Uterus (tissue), 4 donors: ENCODE measurements around the gene PHC3. TPM values are rescaled to one million over a fixed set of nuclear protein-coding genes. Genes with fewer than 3 reads are reported as not detected.
"Not testable (repeated sequence)": the region's sequence is repeated elsewhere in the genome, so short reads cannot be mapped to it uniquely, and the experiment has no call there.

Source experiments
- DNase-seq, 2 donors: peaks; one replicate each; pipeline ENCODE4 v3.0.0-alpha.2; 2019 to 2020
- H3K27ac ChIP-seq, 2 donors: fragments of 200-600 bp; sonication (generic); 1 replicate in 1 of 2; 2 replicates in 1 of 2; pipeline ENCODE4 v1.5.1; 2016 to 2018
- H3K27me3 ChIP-seq, 2 donors: fragments of 200-600 bp; sonication (generic); one replicate each; pipeline ENCODE4 v1.5.1; 2018 to 2019; ENCODE audit warnings: control low read depth in 1 of 2
- H3K36me3 ChIP-seq, 2 donors: fragments of 200-600 bp; sonication (generic); one replicate each; pipeline ENCODE4 v1.5.1; 2019; ENCODE audit warnings: control low read depth in 1 of 2
- H3K4me1 ChIP-seq, 2 donors: fragments of 200-600 bp; sonication (generic); one replicate each; pipeline ENCODE4 v1.5.1; 2018 to 2019; ENCODE audit warnings: control low read depth in 1 of 2
- H3K4me3 ChIP-seq, 2 donors: fragments of 200-600 bp; sonication (generic); 1 replicate in 1 of 2; 2 replicates in 1 of 2; pipeline ENCODE4 v1.5.1; 2018 to 2019; ENCODE audit warnings: mild to moderate bottlenecking in 1 of 2
- H3K9me3 ChIP-seq, 2 donors: fragments of 200-600 bp; sonication (generic); one replicate each; pipeline ENCODE4 v1.5.1; 2019; ENCODE audit warnings: control low read depth in 1 of 2
- POLR2A ChIP-seq, 2 donors: fragments of 450-650 bp; IDR thresholded peaks; one replicate each; pipeline ENCODE4 v1.6.1; 2016; ENCODE audit warnings: antibody characterized with exemption in 2 of 2, mild to moderate bottlenecking in 1 of 2, moderate library complexity in 1 of 2
- intact Hi-C: fragments of 100-400 bp; cut with DNase I; formaldehyde crosslinking; loops from one replicate; pipeline ENCODE4 v1.15.1; 2023; ENCODE audit warnings: low total_unique reads
- total RNA-seq, 4 donors: library from RNA; depleted of rRNA in 3 of 4; stranded (reverse); fragments of >200 nt in 3 of 4; gene quantifications; one replicate each; pipeline versions ENCODE4 v1.1.0 to v1.2.4, GENCODE V29; 2014 to 2023
- TF ChIP-seq, protein P1 (sequence below), 4 experiments: fragments of 200-600 bp in 2 of 4; fragments of 450-650 bp in 2 of 4; sonication (generic) in 2 of 4; IDR thresholded peaks; one replicate each; pipeline ENCODE4 v1.5.1; 2016 to 2019; ENCODE audit warnings: antibody characterized with exemption in 4 of 4, mild to moderate bottlenecking in 2 of 4, moderate library complexity in 1 of 4
- donor health status: DM: yes; HTN: yes; CAD: no.

Gene PHC3
- total RNA-seq, 4 donors from 2014 or later, result 28.5 to 164 (median 87.1) TPM

DNA sequence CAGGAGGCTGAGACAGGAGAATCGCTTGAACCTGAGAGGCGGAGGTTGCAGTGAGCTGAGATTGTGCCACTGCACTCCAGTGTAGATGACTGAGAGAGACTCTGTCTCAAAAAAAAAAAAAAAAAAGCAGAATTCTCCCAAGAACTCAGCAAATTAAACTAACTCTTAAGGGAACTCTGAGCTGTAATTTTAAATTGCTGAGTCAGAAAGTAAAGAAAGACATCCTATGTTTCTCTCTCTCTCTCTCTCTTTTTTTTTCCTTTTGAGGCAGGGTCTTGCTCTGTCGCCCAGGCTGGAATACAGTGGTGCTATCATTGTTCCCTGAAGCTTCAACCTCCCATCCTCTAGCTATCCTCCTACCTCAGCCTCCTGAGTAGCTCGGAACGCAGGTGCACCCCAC, 20.0 kb upstream of the PHC3 start:
- no peak overlapping the region for H3K27ac ChIP-seq
- no peaks in the 10 kb centered on the region for H3K4me1 ChIP-seq
- no peak overlapping the region for H3K4me3 ChIP-seq
- H3K9me3 ChIP-seq, result no peaks in the 10 kb centered on the region
- H3K36me3 ChIP-seq, result no peaks in the 10 kb centered on the region
- intact Hi-C loops, result no loop called here
- no peaks in the 10 kb centered on the region for H3K27me3 ChIP-seq
- TF ChIP-seq, protein P1, sequence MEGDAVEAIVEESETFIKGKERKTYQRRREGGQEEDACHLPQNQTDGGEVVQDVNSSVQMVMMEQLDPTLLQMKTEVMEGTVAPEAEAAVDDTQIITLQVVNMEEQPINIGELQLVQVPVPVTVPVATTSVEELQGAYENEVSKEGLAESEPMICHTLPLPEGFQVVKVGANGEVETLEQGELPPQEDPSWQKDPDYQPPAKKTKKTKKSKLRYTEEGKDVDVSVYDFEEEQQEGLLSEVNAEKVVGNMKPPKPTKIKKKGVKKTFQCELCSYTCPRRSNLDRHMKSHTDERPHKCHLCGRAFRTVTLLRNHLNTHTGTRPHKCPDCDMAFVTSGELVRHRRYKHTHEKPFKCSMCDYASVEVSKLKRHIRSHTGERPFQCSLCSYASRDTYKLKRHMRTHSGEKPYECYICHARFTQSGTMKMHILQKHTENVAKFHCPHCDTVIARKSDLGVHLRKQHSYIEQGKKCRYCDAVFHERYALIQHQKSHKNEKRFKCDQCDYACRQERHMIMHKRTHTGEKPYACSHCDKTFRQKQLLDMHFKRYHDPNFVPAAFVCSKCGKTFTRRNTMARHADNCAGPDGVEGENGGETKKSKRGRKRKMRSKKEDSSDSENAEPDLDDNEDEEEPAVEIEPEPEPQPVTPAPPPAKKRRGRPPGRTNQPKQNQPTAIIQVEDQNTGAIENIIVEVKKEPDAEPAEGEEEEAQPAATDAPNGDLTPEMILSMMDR (IDR thresholded peaks at IDR 0.05), result no peak
- no peak for TF ChIP-seq POLR2A (IDR thresholded peaks at IDR 0.05)
- DNase-seq, result no peak

DNA sequence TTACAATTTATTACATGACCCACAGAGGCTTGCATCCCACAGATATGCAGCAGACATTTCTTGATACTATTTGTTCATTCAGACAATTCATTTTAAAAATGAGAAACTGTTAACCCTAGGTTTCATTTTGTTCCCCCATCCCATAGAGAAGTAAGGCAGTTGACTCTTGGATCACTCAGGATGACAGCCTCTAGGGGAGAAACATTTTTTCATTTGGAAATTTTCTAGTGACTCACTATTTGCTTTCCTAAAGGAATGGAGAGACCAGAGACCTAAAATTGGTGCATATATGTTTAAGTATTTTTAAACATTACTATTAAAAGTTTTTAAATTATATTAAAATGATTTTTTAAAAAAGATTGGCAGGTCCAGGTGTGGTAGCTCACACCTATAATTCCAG, 19.5 kb upstream of the PHC3 start:
- no peaks in the 10 kb centered on the region for H3K9me3 ChIP-seq
- TF ChIP-seq, protein P1 (IDR thresholded peaks at IDR 0.05), result no peak
- TF ChIP-seq POLR2A (IDR thresholded peaks at IDR 0.05), result no peak
- H3K4me1 ChIP-seq, result no peaks in the 10 kb centered on the region
- intact Hi-C loops, result no loop called here
- H3K27ac ChIP-seq, result no peak overlapping the region
- no peak overlapping the region for H3K4me3 ChIP-seq
- no peak for DNase-seq
- H3K36me3 ChIP-seq, result no peaks in the 10 kb centered on the region
- no peaks in the 10 kb centered on the region for H3K27me3 ChIP-seq

DNA sequence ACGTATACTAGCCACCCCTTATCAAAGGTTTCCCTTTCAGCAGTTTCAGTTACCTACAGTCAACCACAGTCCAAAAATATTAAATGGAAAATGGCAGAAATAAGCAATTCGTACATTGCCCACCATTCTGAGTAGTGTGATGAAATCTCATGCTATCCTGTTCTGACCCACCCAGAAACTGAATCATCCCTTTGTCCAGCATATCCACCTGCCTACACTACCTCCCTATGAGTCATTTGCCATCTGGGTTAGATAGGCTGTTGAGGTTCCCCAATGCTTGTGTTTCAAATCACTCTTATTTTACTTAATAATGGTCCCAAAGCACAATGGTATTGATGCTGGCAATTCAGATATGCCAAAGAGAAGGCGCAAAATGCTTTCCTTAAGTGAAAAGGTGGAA, 15.3 kb upstream of the PHC3 start:
- no peak for TF ChIP-seq POLR2A (IDR thresholded peaks at IDR 0.05)
- Histone ChIP-seq H3K9me3 (no peaks in the 10 kb centered on the region), H3K4me1 (no peaks in the 10 kb centered on the region), H3K4me3 (no peak overlapping the region), H3K36me3 (no peaks in the 10 kb centered on the region), H3K27me3 (no peaks in the 10 kb centered on the region), H3K27ac (no peak overlapping the region)
- no peak for DNase-seq
- intact Hi-C loops, result no loop called here

DNA sequence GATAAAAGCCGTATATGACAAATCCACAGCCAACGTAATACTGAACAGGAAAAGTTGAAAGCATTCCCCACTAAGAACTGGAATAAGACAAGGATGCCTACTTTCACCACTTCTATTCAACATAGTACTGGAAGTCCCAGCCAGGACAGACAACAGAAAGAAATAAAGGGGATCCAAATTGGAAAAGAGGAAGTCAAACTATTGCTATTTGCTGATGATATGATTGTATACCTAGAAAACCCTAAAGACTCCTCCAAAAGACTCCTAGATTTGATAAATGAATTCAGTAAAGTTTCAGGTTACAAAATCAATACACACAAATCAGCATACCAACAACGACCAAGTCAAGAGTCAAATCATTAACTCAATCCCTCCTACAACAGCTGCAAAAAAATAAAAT, 14.2 kb upstream of the PHC3 start:
- DNase-seq, H3K36me3 ChIP-seq, H3K27me3 ChIP-seq, intact Hi-C loops, H3K27ac ChIP-seq, H3K9me3 ChIP-seq, H3K4me1 ChIP-seq, H3K4me3 ChIP-seq: not testable (repeated sequence)

DNA sequence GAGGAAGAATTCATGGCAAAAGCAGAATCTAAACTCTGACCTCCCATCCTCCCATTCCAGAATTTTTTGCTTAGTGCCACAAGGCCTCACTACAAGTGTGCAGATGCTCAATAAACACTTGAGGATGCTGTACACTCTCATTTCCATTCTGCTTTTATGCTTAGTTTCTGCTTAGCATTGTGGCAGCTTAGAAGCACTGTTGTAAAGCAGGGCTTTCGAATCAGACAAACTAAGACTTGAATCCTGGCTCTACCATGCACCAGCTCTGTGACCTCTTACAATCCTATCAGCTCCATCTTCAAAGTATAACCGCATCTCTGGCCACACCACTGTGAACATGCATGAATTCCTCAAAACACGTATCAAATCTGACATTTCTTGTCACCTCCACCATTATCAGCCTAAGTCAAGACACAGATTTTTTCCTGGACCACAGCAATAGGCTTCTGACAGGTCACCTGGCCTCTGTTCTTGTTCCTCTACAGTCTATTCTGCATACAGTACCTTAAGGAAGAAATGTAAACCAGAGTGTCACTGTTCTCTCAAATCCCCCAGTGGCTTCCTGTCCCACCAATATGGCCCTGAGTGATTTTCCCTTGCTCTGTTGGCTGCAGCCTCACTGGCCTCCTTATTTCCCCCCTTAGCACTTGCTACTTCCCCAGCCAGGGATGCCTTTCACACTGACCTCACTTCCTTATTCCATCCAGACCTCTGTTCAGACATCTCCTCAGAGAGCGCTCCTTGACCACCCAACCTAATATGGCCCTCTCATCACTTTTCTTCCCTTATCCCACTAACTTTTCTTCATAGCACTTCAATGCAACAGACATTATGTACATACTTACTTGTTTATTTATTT, 8.1 kb upstream of the PHC3 start:
- TF ChIP-seq POLR2A (IDR thresholded peaks at IDR 0.05), result no peak
- TF ChIP-seq, protein P1 (IDR thresholded peaks at IDR 0.05), result no peak
- Histone ChIP-seq H3K27ac (no peak overlapping the region), H3K4me3 (no peak overlapping the region), H3K27me3 (no peaks in the 10 kb centered on the region), H3K4me1 (no peaks in the 10 kb centered on the region), H3K9me3 (no peaks in the 10 kb centered on the region), H3K36me3 (no peaks in the 10 kb centered on the region)
- intact Hi-C loops, result no loop called here
- DNase-seq, result no peak

DNA sequence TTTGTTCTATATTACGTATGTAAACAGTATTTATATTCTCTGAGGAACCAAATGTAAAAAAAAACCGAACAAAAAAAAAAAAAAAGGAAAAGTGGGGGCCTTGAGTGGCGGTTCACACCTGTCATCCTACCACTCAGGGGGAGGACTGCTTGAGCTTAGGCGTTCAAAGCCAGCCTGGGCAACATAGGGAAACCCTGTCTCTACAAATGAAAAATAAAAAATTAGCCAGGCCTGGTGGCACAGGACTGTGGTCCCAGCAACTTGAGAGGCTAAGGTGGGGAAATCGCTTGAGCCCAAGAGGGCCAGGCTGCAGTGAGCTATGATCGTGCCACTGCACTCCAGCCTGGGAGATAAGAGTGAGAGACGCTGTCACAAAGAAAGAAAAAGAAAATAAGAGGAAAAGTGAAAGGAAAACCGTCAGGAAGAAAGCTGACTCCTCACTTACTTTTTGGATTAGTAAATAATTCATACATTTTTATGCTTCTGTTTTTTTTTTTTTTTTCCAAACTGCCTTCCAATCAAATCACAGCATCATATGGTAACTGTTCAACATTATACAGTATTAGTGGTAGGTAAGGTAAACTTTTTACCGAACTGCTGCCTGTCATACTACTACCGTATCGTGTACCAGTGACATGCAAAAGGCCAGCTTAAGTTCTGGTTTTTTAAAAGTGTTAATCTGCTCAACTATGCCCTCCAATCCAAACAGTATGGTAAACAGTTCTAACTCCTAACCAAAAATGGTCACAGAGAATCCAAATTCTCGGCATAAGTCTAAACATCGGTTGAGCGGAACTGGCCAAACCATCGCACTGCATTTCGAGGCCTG, 1.2 kb downstream of the PHC3 start:
- H3K36me3 ChIP-seq, result no peaks in the 10 kb centered on the region
- H3K4me1 ChIP-seq, result peaks cover 0 to 10% of the 10 kb centered on the region in 2 donors
- H3K9me3 ChIP-seq, result no peaks in the 10 kb centered on the region
- TF ChIP-seq, protein P1 (IDR thresholded peaks at IDR 0.05), result no peak
- H3K4me3 ChIP-seq, result peak overlapping the region; percentile 83 to 99
- intact Hi-C loops, result no loop called here
- no peaks in the 10 kb centered on the region for H3K27me3 ChIP-seq
- DNase-seq, result no peak
- H3K27ac ChIP-seq, result peak overlapping the region; percentile 94 to 96
